H9 (cell line): ENCODE data around the gene ADAMTS13. TPM values are rescaled to one million over a fixed set of nuclear protein-coding genes. Genes with fewer than 3 reads are reported as not detected.

Experiments
- DNase-seq: peaks from one replicate; pipeline ENCODE4 v3.0.0-alpha.2; 2017
- H2AFZ ChIP-seq: one replicate; pipeline ENCODE4 v1.6.1; 2013; ENCODE audit warnings: mild to moderate bottlenecking, low read length, control low read depth, moderate library complexity
- H2AK5ac ChIP-seq: 2 replicates; pipeline ENCODE4 v1.6.1; 2013; ENCODE audit warnings: low read length, control low read depth, mixed read lengths; ENCODE audit not compliant: insufficient read length
- H2BK120ac ChIP-seq: one replicate; pipeline ENCODE4 v1.6.1; 2013; ENCODE audit warnings: low read depth, mild to moderate bottlenecking, low read length, control low read depth, inconsistent platforms; ENCODE audit not compliant: poor library complexity, severe bottlenecking
- H2BK12ac ChIP-seq: 2 replicates; pipeline ENCODE4 v1.6.1; 2013; ENCODE audit warnings: low read length, control low read depth, mixed read lengths, low read depth; ENCODE audit not compliant: insufficient read length
- H2BK15ac ChIP-seq: 2 replicates; pipeline ENCODE4 v1.6.1; 2013; ENCODE audit warnings: low read depth, low read length, control low read depth
- H2BK20ac ChIP-seq: one replicate; pipeline ENCODE4 v1.6.1; 2013; ENCODE audit warnings: low read depth, mild to moderate bottlenecking, low read length, control low read depth, inconsistent platforms; ENCODE audit not compliant: poor library complexity, severe bottlenecking
- H2BK5ac ChIP-seq: 2 replicates; pipeline ENCODE4 v1.6.1; 2013; ENCODE audit warnings: low read length, control low read depth, mixed read lengths; ENCODE audit not compliant: insufficient read length
- H3K14ac ChIP-seq: 2 replicates; pipeline ENCODE4 v1.6.1; 2013; ENCODE audit warnings: low read length, control low read depth; ENCODE audit not compliant: insufficient read depth
- H3K18ac ChIP-seq: 2 replicates; pipeline ENCODE4 v1.6.1; 2013; ENCODE audit warnings: low read depth, mild to moderate bottlenecking, mixed read lengths, low read length, control low read depth; ENCODE audit not compliant: insufficient read length
- H3K23ac ChIP-seq: 2 replicates; pipeline ENCODE4 v1.6.1; 2013; ENCODE audit warnings: low read length, control low read depth, mixed read lengths, low read depth; ENCODE audit not compliant: insufficient read length
- H3K23me2 ChIP-seq: 2 replicates; pipeline ENCODE4 v1.6.1; 2013; ENCODE audit warnings: low read depth, mild to moderate bottlenecking, mixed read lengths, low read length, control low read depth; ENCODE audit not compliant: insufficient read length, poor library complexity, severe bottlenecking
- H3K27ac ChIP-seq: 2 replicates; pipeline ENCODE4 v1.5.1; 2013; ENCODE audit warnings: low read length, control low read depth, mixed read lengths, low read depth; ENCODE audit not compliant: insufficient read length
- H3K27me3 ChIP-seq: 2 replicates; pipeline ENCODE4 v1.6.1; 2013; ENCODE audit warnings: low read length, control low read depth, inconsistent platforms; ENCODE audit not compliant: insufficient read depth
- H3K4ac ChIP-seq: 2 replicates; pipeline ENCODE4 v1.6.1; 2013; ENCODE audit warnings: low read depth, mild to moderate bottlenecking, control low read depth, inconsistent platforms, low read length, moderate library complexity
- H3K4me1 ChIP-seq: 2 replicates; pipeline ENCODE4 v1.6.1; 2013; ENCODE audit warnings: low read length, control low read depth, inconsistent platforms; ENCODE audit not compliant: insufficient read depth
- H3K4me2 ChIP-seq: 2 replicates; pipeline ENCODE4 v1.6.1; 2013; ENCODE audit warnings: low read length, control low read depth, mixed read lengths; ENCODE audit not compliant: insufficient read length, insufficient read depth
- H3K56ac ChIP-seq: 2 replicates; pipeline ENCODE4 v1.6.1; 2013; ENCODE audit warnings: low read depth, mild to moderate bottlenecking, mixed read lengths, low read length, control low read depth; ENCODE audit not compliant: insufficient read length
- H3K79me1 ChIP-seq: 2 replicates; pipeline ENCODE4 v1.6.1; 2013; ENCODE audit warnings: low read depth, mild to moderate bottlenecking, moderate library complexity, low read length, control low read depth, inconsistent platforms; ENCODE audit not compliant: insufficient read depth, poor library complexity, severe bottlenecking
- H3K79me2 ChIP-seq: 2 replicates; pipeline ENCODE4 v1.6.1; 2013; ENCODE audit warnings: low read length, control low read depth, inconsistent platforms; ENCODE audit not compliant: insufficient read depth
- H3K9ac ChIP-seq: 2 replicates; pipeline ENCODE4 v1.6.1; 2013; ENCODE audit warnings: low read length, control low read depth, mixed read lengths; ENCODE audit not compliant: insufficient read length; ENCODE audit errors: extremely low read depth
- H3K9me3 ChIP-seq: one replicate; pipeline ENCODE4 v1.6.1; 2013; ENCODE audit warnings: low read depth, low read length, inconsistent platforms; ENCODE audit not compliant: control insufficient read depth
- H3T11ph ChIP-seq: one replicate; pipeline ENCODE4 v1.6.1; 2013; ENCODE audit warnings: mild to moderate bottlenecking, low read length, control low read depth, inconsistent platforms
- H4K20me1 ChIP-seq: one replicate; pipeline ENCODE4 v1.6.1; 2013; ENCODE audit not compliant: control insufficient read depth, insufficient read length, insufficient read depth
- H4K5ac ChIP-seq: 2 replicates; pipeline ENCODE4 v1.6.1; 2013; ENCODE audit warnings: low read depth, mild to moderate bottlenecking, mixed read lengths, low read length, control low read depth; ENCODE audit not compliant: insufficient read length
- H4K8ac ChIP-seq: replicated peaks from 2 replicates; pipeline ENCODE4 v1.6.1; 2013; ENCODE audit warnings: low read length, control low read depth, mixed read lengths, low read depth; ENCODE audit not compliant: insufficient read length
- H4K91ac ChIP-seq: 2 replicates; pipeline ENCODE4 v1.6.1; 2013; ENCODE audit warnings: low read depth, mild to moderate bottlenecking, moderate library complexity, mixed read lengths, low read length, control low read depth; ENCODE audit not compliant: insufficient read length
- H3K27ac Mint-ChIP-seq, 3 experiments: 2 replicates in 2 of 3; 3 replicates in 1 of 3; pipeline ENCODE4 v1.8.0; 2020 to 2021; ENCODE audit warnings: mixed read lengths in 3 of 3, mild to moderate bottlenecking in 1 of 3, moderate library complexity in 1 of 3
- H3K27me3 Mint-ChIP-seq: 2 replicates; pipeline ENCODE4 v1.8.0; 2021; ENCODE audit warnings: low read depth, mild to moderate bottlenecking, moderate library complexity, mixed read lengths
- H3K36me3 Mint-ChIP-seq, 3 experiments: 2 replicates in 2 of 3; 3 replicates in 1 of 3; pipeline ENCODE4 v1.8.0; 2020 to 2021; ENCODE audit warnings: low read depth in 3 of 3, mixed read lengths in 3 of 3; ENCODE audit not compliant: insufficient read depth in 1 of 3
- H3K4me1 Mint-ChIP-seq, 2 experiments: 2 replicates each; pipeline ENCODE4 v1.8.0; 2020; ENCODE audit warnings: mixed read lengths in 2 of 2
- H3K4me3 Mint-ChIP-seq, 2 experiments: 2 replicates in 1 of 2; 3 replicates in 1 of 2; pipeline ENCODE4 v1.8.0; 2020 to 2021; ENCODE audit warnings: mild to moderate bottlenecking in 2 of 2, mixed read lengths in 2 of 2, moderate library complexity in 1 of 2
- H3K9me3 Mint-ChIP-seq, 2 experiments: 2 replicates in 1 of 2; 3 replicates in 1 of 2; pipeline ENCODE4 v1.8.0; 2020; ENCODE audit warnings: mild to moderate bottlenecking in 2 of 2, mixed read lengths in 2 of 2, moderate library complexity in 1 of 2
- CTCF ChIP-seq: fragments of 200-600 bp; sonication (generic); conservative IDR thresholded peaks from 3 replicates; pipeline ENCODE4 v1.8.0; 2021; ENCODE audit warnings: antibody characterized with exemption, mild to moderate bottlenecking
- WGBS: extraction: QIAGEN DNeasy Blood & Tissue Kit; methylation state at CpG from one replicate; pipeline ENCODE4 v1.1.7; 2013; ENCODE audit warnings: missing lambda C conversion rate, low lambda C conversion rate, mixed read lengths; ENCODE audit not compliant: insufficient read length; ENCODE audit errors: extremely low coverage; 5-methylcytosine and 5-hydroxymethylcytosine counted together
- total RNA-seq: library from RNA; stranded (reverse); gene quantifications from 2 replicates; pipeline ENCODE4 v1.2.1, GENCODE V29; 2021

Gene ADAMTS13
- total RNA-seq, 1 experiment from 2014 or later, result 8.8 TPM

GRCh38 chr9:133502112-133502511, 79.9 kb downstream of the ADAMTS13 start:
- no peaks in the 10 kb centered on the region for H3K23me2 ChIP-seq
- H3K4ac ChIP-seq, result no peak overlapping the region
- H3T11ph ChIP-seq, result no peak overlapping the region

More at GRCh38 chr9:133502112-133502511, 79.9 kb downstream of the ADAMTS13 start:
- H3K27me3 ChIP-seq, result no peaks in the 10 kb centered on the region
- H3K79me2 ChIP-seq, result no peaks in the 10 kb centered on the region
- no peak overlapping the region for H4K8ac ChIP-seq
- H3K4me3 Mint-ChIP-seq, result no peak overlapping the region
- H2AFZ ChIP-seq, result no peak overlapping the region
- no peak overlapping the region for H2AK5ac ChIP-seq
- DNase-seq, result no peak
- WGBS, result no CpG with 5 or more reads among the region's 1 CpG
- no peak for TF ChIP-seq CTCF
- H3K27me3 Mint-ChIP-seq, result peaks cover 22% of the 10 kb centered on the region
- no peak overlapping the region for H4K91ac ChIP-seq
- H3K9me3 Mint-ChIP-seq, result peaks cover 19% of the 10 kb centered on the region in 2 experiments
- H3K14ac ChIP-seq, result no peak overlapping the region
- no peak overlapping the region for H3K27ac Mint-ChIP-seq
- H3K36me3 Mint-ChIP-seq, result peaks cover 0 to 14% (median 4%) of the 10 kb centered on the region in 3 experiments; a peak in 5 of 7 replicates
- no peak overlapping the region for H2BK5ac ChIP-seq
- H3K23ac ChIP-seq, result no peak overlapping the region
- no peak overlapping the region for H2BK15ac ChIP-seq
- no peak overlapping the region for H3K9ac ChIP-seq
- no peak overlapping the region for H3K4me2 ChIP-seq
- no peaks in the 10 kb centered on the region for H3K4me1 ChIP-seq
- H3K79me1 ChIP-seq, result no peaks in the 10 kb centered on the region
- no peak overlapping the region for H3K18ac ChIP-seq
- no peak overlapping the region for H3K27ac ChIP-seq
- H2BK20ac ChIP-seq, result no peak overlapping the region
- no peak overlapping the region for H2BK12ac ChIP-seq
- no peak overlapping the region for H4K5ac ChIP-seq
- H3K56ac ChIP-seq, result no peak overlapping the region
- no peaks in the 10 kb centered on the region for H3K9me3 ChIP-seq
- no peak overlapping the region for H2BK120ac ChIP-seq
- no peaks in the 10 kb centered on the region for H3K4me1 Mint-ChIP-seq
- no peaks in the 10 kb centered on the region for H4K20me1 ChIP-seq
